SK-N-SH treated with all-trans-retinoic acid at 6 μM for 48 hours (cell line): ENCODE data around the gene SAMD11.

Source experiments
- ATAC-seq: fragments of 200-7000 bp; cut with Tn5 transposase; 3 replicates; pipeline ENCODE4 v1.9.1; 2020; ENCODE audit warnings: mild to moderate bottlenecking, moderate library complexity
- ARNTL ChIP-seq: fragments of 450-650 bp; formaldehyde crosslinking; IDR thresholded peaks from 2 replicates; pipeline ENCODE4 v1.5.0; 2020; ENCODE audit warnings: low read depth, mild to moderate bottlenecking, moderate library complexity, borderline replicate concordance
- BACH2 ChIP-seq: fragments of 250-450 bp; sonication (Bioruptor Pico); IDR thresholded peaks from 2 replicates; pipeline ENCODE4 v1.9.0; 2021; ENCODE audit warnings: mild to moderate bottlenecking, borderline replicate concordance
- CSDC2 ChIP-seq: fragments of 250-450 bp; sonication (Bioruptor Pico); IDR thresholded peaks from 2 replicates; pipeline ENCODE4 v1.5.0; 2020; ENCODE audit warnings: mild to moderate bottlenecking, moderate library complexity
- ESRRG ChIP-seq: fragments of 250-450 bp; sonication (Bioruptor Pico); IDR thresholded peaks from 2 replicates; pipeline ENCODE4 v1.6.1; 2021; ENCODE audit warnings: mild to moderate bottlenecking
- PPARA ChIP-seq: fragments of 250-450 bp; sonication (Bioruptor Pico); IDR thresholded peaks from 2 replicates; pipeline ENCODE4 v1.5.0; 2020; ENCODE audit warnings: mild to moderate bottlenecking, borderline replicate concordance
- RARB ChIP-seq: fragments of 250-450 bp; sonication (Bioruptor Pico); IDR thresholded peaks from 2 replicates; pipeline ENCODE4 v1.8.0; 2021; ENCODE audit warnings: mild to moderate bottlenecking, moderate library complexity
- SNAI2 ChIP-seq: fragments of 250-450 bp; sonication (Bioruptor Pico); IDR thresholded peaks from 2 replicates; pipeline ENCODE4 v1.5.0; 2020; ENCODE audit warnings: mild to moderate bottlenecking, moderate library complexity
- TCF4 ChIP-seq: fragments of 250-450 bp; sonication (Bioruptor Pico); IDR thresholded peaks from 2 replicates; pipeline ENCODE4 v1.8.0; 2021; ENCODE audit warnings: mild to moderate bottlenecking, moderate library complexity, borderline replicate concordance
- TOX ChIP-seq: fragments of 250-450 bp; sonication (Bioruptor Pico); IDR thresholded peaks from 2 replicates; pipeline ENCODE4 v1.8.0; 2021; ENCODE audit warnings: mild to moderate bottlenecking, moderate library complexity, borderline replicate concordance
- ZC3H10 ChIP-seq: fragments of 250-450 bp; sonication (Bioruptor Pico); IDR thresholded peaks from 2 replicates; pipeline ENCODE4 v1.5.1; 2021; ENCODE audit warnings: mild to moderate bottlenecking, moderate library complexity
- ZFP3 ChIP-seq: fragments of 250-450 bp; sonication (Bioruptor Pico); IDR thresholded peaks from 2 replicates; pipeline ENCODE4 v1.5.0; 2020; ENCODE audit warnings: mild to moderate bottlenecking, moderate library complexity
- ZFP30 ChIP-seq: fragments of 450-650 bp; formaldehyde crosslinking; IDR thresholded peaks from 2 replicates; pipeline ENCODE4 v1.5.0; 2022; ENCODE audit warnings: mild to moderate bottlenecking, moderate library complexity
- ZNF565 ChIP-seq: fragments of 450-650 bp; formaldehyde crosslinking; conservative IDR thresholded peaks from 2 replicates; pipeline ENCODE4 v1.5.0; 2020; ENCODE audit warnings: low read depth, mild to moderate bottlenecking, moderate library complexity
- ZNF70 ChIP-seq: fragments of 450-650 bp; formaldehyde crosslinking; IDR thresholded peaks from 2 replicates; pipeline ENCODE4 v1.5.0; 2020; ENCODE audit warnings: mild to moderate bottlenecking, moderate library complexity
- TF ChIP-seq, protein P1 (sequence below): fragments of 250-450 bp; sonication (Bioruptor Pico); IDR thresholded peaks from 2 replicates; pipeline ENCODE4 v1.5.1; 2020; ENCODE audit warnings: low read depth, mild to moderate bottlenecking, moderate library complexity
- TF ChIP-seq, protein P2 (sequence below): fragments of 250-450 bp; sonication (Bioruptor Pico); IDR thresholded peaks from 2 replicates; pipeline ENCODE4 v1.8.0; 2020; ENCODE audit warnings: mild to moderate bottlenecking, moderate library complexity, borderline replicate concordance
- TF ChIP-seq, protein P3 (sequence below): fragments of 250-450 bp; sonication (Bioruptor Pico); IDR thresholded peaks from 2 replicates; pipeline ENCODE4 v1.5.0; 2020; ENCODE audit warnings: mild to moderate bottlenecking, moderate library complexity
- TF ChIP-seq, protein P4 (sequence below): fragments of 250-450 bp; sonication (Bioruptor Pico); IDR thresholded peaks from 2 replicates; pipeline ENCODE4 v1.8.0; 2021; ENCODE audit warnings: low read depth, mild to moderate bottlenecking, moderate library complexity, borderline replicate concordance
- TF ChIP-seq, protein P5 (sequence below): fragments of 250-450 bp; sonication (Bioruptor Pico); IDR thresholded peaks from 2 replicates; pipeline ENCODE4 v1.5.1; 2021; ENCODE audit warnings: mild to moderate bottlenecking, moderate library complexity

Gene SAMD11

DNA sequence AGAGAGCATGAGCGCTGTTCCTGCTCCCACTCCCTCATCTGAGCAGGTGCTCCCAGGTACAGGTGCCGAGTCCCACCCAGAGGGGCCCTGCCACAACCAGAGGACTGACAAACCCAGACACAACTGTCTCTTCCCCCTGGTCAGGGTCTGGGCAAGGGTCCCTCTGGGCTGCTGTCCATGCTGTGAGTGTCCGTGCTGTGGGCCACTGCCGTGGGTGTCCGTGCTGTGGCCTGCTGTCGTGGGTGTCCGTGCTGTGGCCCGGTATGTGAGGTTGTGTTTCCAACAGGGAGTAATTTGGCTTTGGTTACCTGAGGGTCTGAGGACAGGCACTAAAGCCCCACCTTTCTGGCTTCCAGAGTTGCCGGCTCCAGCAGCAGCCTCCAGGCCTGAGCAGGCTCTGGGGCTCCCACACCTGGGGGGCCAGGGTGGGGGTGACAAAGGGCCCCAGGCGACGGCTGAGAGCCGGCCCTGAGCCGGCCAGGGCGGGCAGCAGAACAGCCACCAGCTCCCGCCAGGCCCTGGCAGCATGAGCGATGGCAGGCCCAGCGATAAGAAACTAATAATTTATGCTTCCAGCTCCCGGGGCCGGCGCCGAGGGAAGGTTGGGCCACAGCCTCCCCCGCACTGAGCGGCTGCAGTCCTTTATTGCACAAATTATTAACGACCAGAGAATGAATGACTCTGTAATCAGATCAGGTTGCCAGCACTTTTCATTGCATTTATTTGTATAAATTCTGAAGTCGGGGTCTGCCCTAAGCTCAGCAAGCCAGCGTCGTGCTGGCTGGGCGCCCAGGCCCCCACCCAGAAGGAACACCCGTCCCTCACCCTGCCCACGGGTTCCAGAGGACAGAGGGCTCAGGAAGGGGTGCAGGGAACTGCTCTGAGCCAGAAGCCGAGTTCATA lies 7.3 kb upstream of the SAMD11 start:
- ATAC-seq, result peak; percentile 32
- TF ChIP-seq, protein P1, sequence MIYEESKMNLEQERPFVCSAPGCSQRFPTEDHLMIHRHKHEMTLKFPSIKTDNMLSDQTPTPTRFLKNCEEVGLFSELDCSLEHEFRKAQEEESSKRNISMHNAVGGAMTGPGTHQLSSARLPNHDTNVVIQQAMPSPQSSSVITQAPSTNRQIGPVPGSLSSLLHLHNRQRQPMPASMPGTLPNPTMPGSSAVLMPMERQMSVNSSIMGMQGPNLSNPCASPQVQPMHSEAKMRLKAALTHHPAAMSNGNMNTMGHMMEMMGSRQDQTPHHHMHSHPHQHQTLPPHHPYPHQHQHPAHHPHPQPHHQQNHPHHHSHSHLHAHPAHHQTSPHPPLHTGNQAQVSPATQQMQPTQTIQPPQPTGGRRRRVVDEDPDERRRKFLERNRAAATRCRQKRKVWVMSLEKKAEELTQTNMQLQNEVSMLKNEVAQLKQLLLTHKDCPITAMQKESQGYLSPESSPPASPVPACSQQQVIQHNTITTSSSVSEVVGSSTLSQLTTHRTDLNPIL, result no peak
- TF ChIP-seq, protein P2, sequence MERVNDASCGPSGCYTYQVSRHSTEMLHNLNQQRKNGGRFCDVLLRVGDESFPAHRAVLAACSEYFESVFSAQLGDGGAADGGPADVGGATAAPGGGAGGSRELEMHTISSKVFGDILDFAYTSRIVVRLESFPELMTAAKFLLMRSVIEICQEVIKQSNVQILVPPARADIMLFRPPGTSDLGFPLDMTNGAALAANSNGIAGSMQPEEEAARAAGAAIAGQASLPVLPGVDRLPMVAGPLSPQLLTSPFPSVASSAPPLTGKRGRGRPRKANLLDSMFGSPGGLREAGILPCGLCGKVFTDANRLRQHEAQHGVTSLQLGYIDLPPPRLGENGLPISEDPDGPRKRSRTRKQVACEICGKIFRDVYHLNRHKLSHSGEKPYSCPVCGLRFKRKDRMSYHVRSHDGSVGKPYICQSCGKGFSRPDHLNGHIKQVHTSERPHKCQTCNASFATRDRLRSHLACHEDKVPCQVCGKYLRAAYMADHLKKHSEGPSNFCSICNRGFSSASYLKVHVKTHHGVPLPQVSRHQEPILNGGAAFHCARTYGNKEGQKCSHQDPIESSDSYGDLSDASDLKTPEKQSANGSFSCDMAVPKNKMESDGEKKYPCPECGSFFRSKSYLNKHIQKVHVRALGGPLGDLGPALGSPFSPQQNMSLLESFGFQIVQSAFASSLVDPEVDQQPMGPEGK, result 0 out of 2 replicates have a peak, but pooled peaks have one; percentile 14

DNA sequence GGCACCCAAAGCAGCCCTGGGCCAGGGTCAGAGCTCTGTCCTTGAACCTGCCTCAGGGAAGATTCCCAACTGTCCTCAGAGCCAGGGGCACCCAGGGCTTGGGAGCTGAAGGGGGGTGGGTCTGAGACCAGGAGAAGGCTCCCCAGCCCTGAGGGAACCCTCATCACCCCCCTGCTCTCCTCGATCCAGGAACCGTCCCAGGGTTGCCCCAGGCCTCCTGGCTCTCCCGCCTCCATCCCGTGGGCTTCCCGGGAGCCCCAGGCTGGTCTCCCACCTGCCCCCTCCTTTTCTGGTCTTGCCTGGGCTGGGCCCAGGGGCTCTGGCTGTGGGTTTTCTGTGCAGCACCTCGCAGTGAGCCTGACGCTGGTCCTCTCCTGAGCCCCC lies 6.7 kb upstream of the SAMD11 start:
- TF ChIP-seq, protein P3, sequence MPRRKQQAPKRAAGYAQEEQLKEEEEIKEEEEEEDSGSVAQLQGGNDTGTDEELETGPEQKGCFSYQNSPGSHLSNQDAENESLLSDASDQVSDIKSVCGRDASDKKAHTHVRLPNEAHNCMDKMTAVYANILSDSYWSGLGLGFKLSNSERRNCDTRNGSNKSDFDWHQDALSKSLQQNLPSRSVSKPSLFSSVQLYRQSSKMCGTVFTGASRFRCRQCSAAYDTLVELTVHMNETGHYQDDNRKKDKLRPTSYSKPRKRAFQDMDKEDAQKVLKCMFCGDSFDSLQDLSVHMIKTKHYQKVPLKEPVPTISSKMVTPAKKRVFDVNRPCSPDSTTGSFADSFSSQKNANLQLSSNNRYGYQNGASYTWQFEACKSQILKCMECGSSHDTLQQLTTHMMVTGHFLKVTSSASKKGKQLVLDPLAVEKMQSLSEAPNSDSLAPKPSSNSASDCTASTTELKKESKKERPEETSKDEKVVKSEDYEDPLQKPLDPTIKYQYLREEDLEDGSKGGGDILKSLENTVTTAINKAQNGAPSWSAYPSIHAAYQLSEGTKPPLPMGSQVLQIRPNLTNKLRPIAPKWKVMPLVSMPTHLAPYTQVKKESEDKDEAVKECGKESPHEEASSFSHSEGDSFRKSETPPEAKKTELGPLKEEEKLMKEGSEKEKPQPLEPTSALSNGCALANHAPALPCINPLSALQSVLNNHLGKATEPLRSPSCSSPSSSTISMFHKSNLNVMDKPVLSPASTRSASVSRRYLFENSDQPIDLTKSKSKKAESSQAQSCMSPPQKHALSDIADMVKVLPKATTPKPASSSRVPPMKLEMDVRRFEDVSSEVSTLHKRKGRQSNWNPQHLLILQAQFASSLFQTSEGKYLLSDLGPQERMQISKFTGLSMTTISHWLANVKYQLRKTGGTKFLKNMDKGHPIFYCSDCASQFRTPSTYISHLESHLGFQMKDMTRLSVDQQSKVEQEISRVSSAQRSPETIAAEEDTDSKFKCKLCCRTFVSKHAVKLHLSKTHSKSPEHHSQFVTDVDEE (CRISPR knock-in tag), result no peak
- TF ChIP-seq, protein P2, result no peak
- TF ChIP-seq, protein P1, result no peak
- TF ChIP-seq PPARA (no peak), ESRRG (no peak), SNAI2 (CRISPR knock-in tag) (no peak), RARB (CRISPR knock-in tag) (no peak), ARNTL (CRISPR knock-in tag) (no peak), TCF4 (no peak), ZC3H10 (no peak)
- TF ChIP-seq, protein P4, sequence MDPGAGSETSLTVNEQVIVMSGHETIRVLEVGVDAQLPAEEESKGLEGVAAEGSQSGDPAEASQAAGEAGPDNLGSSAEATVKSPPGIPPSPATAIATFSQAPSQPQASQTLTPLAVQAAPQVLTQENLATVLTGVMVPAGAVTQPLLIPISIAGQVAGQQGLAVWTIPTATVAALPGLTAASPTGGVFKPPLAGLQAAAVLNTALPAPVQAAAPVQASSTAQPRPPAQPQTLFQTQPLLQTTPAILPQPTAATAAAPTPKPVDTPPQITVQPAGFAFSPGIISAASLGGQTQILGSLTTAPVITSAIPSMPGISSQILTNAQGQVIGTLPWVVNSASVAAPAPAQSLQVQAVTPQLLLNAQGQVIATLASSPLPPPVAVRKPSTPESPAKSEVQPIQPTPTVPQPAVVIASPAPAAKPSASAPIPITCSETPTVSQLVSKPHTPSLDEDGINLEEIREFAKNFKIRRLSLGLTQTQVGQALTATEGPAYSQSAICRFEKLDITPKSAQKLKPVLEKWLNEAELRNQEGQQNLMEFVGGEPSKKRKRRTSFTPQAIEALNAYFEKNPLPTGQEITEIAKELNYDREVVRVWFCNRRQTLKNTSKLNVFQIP (CRISPR knock-in tag), result no peak

DNA sequence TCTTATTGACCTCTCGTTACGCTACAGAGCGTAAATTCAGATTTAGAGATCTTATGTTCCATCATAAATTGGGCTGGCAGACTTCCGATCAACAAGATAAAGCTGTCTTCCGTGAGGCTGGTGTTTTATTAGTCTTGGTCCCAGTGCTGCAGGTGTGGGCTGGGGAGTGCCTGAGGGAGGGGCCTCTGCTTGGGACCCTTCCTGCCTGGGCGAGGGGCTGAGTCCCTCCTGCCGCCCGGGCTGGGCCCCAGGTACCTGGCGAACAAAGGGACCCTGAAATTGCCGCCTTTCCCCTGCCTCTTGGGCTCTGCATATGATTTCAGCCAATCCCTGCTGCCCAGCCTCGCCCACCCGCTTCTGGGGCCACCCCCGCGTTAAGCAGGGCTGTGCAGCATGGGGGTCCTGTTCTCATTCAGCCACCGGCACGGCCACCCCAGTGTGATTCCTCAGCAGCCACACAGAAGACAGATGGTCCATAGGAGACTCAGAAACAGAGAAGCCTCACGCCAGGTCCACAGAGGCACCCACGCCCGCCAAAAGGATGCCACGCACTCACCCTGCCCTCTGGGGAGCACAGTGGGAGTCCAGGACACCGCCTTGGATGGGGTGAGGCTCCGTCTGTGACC lies 6.1 kb upstream of the SAMD11 start:
- TF ChIP-seq ZNF70 (CRISPR knock-in tag) (no peak), TCF4 (no peak), CSDC2 (CRISPR knock-in tag) (no peak), SNAI2 (CRISPR knock-in tag) (no peak), ZNF565 (no peak), TOX (CRISPR knock-in tag) (no peak)
- no peak for ATAC-seq

More for the DNA sequence above, 6.7 kb upstream of the SAMD11 start:
- peak; percentile 11 for ATAC-seq

DNA sequence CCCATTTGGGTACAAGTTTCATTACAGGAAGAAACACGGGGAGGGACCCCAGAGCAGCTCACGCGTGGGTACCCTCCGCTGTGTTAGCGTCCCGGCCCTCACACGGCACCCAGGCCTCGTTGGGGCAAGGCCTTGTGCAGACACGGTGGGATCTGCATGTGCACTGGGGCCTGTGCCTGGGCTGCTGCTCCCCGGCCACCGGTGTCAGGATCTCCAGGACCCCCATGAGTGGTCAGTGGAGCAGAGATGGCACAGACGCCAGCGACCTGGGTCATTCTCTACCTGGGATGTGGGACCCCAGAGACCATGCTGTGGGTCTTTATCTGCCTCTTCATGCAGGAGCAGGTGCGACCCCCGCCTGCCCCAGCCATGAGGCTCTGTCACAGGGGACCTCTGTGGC lies 5.4 kb upstream of the SAMD11 start:
- TF ChIP-seq ESRRG (no peak), CSDC2 (CRISPR knock-in tag) (no peak), ZFP30 (CRISPR knock-in tag) (no peak), PPARA (no peak), TCF4 (no peak), BACH2 (CRISPR knock-in tag) (no peak), ZFP3 (CRISPR knock-in tag) (no peak), ZNF565 (no peak)
- TF ChIP-seq, protein P5, sequence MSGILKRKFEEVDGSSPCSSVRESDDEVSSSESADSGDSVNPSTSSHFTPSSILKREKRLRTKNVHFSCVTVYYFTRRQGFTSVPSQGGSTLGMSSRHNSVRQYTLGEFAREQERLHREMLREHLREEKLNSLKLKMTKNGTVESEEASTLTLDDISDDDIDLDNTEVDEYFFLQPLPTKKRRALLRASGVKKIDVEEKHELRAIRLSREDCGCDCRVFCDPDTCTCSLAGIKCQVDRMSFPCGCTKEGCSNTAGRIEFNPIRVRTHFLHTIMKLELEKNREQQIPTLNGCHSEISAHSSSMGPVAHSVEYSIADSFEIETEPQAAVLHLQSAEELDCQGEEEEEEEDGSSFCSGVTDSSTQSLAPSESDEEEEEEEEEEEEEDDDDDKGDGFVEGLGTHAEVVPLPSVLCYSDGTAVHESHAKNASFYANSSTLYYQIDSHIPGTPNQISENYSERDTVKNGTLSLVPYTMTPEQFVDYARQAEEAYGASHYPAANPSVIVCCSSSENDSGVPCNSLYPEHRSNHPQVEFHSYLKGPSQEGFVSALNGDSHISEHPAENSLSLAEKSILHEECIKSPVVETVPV (CRISPR knock-in tag), result no peak
- TF ChIP-seq, protein P4 (CRISPR knock-in tag), result no peak
- TF ChIP-seq, all 23 proteins: peak for 0
- no peak for ATAC-seq
